DND-41 (cell line): ENCODE measurements around the gene MAP3K2.

Experiments
- EZH2 ChIP-seq: IDR thresholded peaks from 3 replicates; pipeline ENCODE4 v1.6.1; 2012; ENCODE audit warnings: borderline replicate concordance, low read depth, mild to moderate bottlenecking, moderate library complexity, low read length, inconsistent platforms; ENCODE audit not compliant: severe bottlenecking
- TF ChIP-seq, protein P1 (sequence below): IDR thresholded peaks from 2 replicates; pipeline ENCODE4 v1.5.1; 2012; ENCODE audit warnings: borderline replicate concordance, low read length, moderate library complexity, mild to moderate bottlenecking; ENCODE audit not compliant: poor library complexity, severe bottlenecking; ENCODE audit errors: extremely low read depth

DNA sequence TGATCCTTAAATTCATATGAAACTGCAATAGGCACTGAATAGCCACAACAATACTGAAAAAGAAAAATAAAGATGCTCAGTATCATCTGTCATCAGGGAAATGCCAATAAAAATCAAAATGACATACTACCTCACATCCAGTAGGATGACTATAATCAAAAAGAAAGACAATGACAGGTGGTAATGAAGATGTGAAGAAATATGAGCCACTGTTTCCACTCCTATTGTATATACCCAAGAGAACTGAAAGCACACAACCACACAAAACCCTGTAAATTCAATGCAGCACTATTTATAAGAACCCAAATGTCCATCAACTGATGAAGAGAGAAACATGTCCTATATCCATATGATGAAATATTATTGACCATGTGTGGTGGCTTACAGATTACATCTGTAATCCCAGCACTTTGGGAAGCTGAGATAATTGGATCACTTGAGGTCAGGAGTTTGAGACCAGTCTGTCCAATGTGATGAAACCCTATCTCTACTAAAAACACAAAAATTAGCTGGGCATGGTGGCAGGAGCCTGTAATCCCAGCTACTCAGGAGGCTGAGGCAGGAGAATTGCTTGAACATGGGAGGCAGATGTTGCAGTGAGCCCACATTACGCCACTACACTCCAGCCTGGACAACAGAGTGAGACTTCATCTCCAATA, 39.9 kb downstream of the MAP3K2 start:
- TF ChIP-seq, protein P1, sequence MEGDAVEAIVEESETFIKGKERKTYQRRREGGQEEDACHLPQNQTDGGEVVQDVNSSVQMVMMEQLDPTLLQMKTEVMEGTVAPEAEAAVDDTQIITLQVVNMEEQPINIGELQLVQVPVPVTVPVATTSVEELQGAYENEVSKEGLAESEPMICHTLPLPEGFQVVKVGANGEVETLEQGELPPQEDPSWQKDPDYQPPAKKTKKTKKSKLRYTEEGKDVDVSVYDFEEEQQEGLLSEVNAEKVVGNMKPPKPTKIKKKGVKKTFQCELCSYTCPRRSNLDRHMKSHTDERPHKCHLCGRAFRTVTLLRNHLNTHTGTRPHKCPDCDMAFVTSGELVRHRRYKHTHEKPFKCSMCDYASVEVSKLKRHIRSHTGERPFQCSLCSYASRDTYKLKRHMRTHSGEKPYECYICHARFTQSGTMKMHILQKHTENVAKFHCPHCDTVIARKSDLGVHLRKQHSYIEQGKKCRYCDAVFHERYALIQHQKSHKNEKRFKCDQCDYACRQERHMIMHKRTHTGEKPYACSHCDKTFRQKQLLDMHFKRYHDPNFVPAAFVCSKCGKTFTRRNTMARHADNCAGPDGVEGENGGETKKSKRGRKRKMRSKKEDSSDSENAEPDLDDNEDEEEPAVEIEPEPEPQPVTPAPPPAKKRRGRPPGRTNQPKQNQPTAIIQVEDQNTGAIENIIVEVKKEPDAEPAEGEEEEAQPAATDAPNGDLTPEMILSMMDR: no peak
- no peak for TF ChIP-seq EZH2
